Measurements from ENCODE around the gene VASN. TPM values are rescaled to one million over a fixed set of nuclear protein-coding genes. Genes with fewer than 3 reads are reported as not detected.

The VASN gene
- total RNA-seq, 2 experiments from 2014 or later, result not detected

- no peak for DNase-seq (ENCODE audit: low spot score)
- Histone ChIP-seq H4K20me1 (ENCODE audit: insufficient read depth, low read length) (peaks cover 8% of the 10 kb centered on the region), H3K4me2 (ENCODE audit: low read length) (no peak overlapping the region), H3K9me2 (ENCODE audit: insufficient read depth, low read length) (no peaks in the 10 kb centered on the region), H3K36me3 (ENCODE audit: insufficient read depth, low read length) (peaks cover 42% of the 10 kb centered on the region), H2AFZ (ENCODE audit: low read length) (no peak overlapping the region), H3K4me3 (ENCODE audit: low read depth, low read length, poor library complexity, severe bottlenecking) (no peak overlapping the region), H3K9me3 (ENCODE audit: low read length) (no peaks in the 10 kb centered on the region), H3K27ac (ENCODE audit: low read depth, low read length, poor library complexity, severe bottlenecking) (no peak overlapping the region), H3K79me2 (ENCODE audit: insufficient read depth, low read depth, low read length) (peaks cover 24% of the 10 kb centered on the region), H3K4me1 (ENCODE audit: insufficient read depth, low read length, poor library complexity, severe bottlenecking) (peaks cover 30% of the 10 kb centered on the region)
- intact Hi-C loops (cut with micrococcal nuclease; ENCODE audit: unreplicated experiment), result loop anchor here (10.0 kb wide), 1 partner anchor 202 kb away; the partner anchor contains the start of gene UBALD1
- no peak for TF ChIP-seq EZH2phosphoT487 (IDR thresholded peaks at IDR 0.05; ENCODE audit: borderline replicate concordance, low read depth, low read length)
- TF ChIP-seq CTCF (conservative IDR thresholded peaks at IDR 0.05; ENCODE audit: low read length), result no peak
- ChIA-PET CTCF (ENCODE audit: unreplicated experiment) (interaction anchor here (1.2 kb wide), 1 partner anchor 10 kb away, joined by 7 read pairs; no protein-coding TSS in a partner anchor), POLR2A (interaction anchor here (0.6 kb wide), 1 partner anchor 17 kb away, joined by 3 read pairs; no protein-coding TSS in a partner anchor)
- no TSS peak for BruUV-seq (replicated peaks)
These were observed 41.2 kb downstream of the VASN start for GRCh38 chr16:4412854-4413253.

- ChIA-PET CTCF (ENCODE audit: unreplicated experiment) (interaction anchor here (0.5 kb wide), 1 partner anchor 1369 kb away, joined by 3 read pairs; no protein-coding TSS in a partner anchor), POLR2A (interaction anchor here (0.5 kb wide), 1 partner anchor 400 kb away, joined by 3 read pairs; no protein-coding TSS in a partner anchor)
- Histone ChIP-seq H3K4me1 (ENCODE audit: insufficient read depth, low read length, poor library complexity, severe bottlenecking) (peaks cover 30% of the 10 kb centered on the region), H2AFZ (ENCODE audit: low read length) (no peak overlapping the region), H3K36me3 (ENCODE audit: insufficient read depth, low read length) (peaks cover 29% of the 10 kb centered on the region), H3K79me2 (ENCODE audit: insufficient read depth, low read depth, low read length) (peaks cover 24% of the 10 kb centered on the region), H4K20me1 (ENCODE audit: insufficient read depth, low read length) (peaks cover 8% of the 10 kb centered on the region), H3K4me3 (ENCODE audit: low read depth, low read length, poor library complexity, severe bottlenecking) (peak overlapping the region; percentile 98), H3K4me2 (ENCODE audit: low read length) (peak overlapping the region; percentile 99), H3K9me2 (ENCODE audit: insufficient read depth, low read length) (no peaks in the 10 kb centered on the region), H3K9me3 (ENCODE audit: low read length) (no peaks in the 10 kb centered on the region), H3K27ac (ENCODE audit: low read depth, low read length, poor library complexity, severe bottlenecking) (peak overlapping the region; percentile 75)
- peak; percentile 59 for DNase-seq (ENCODE audit: low spot score)
- intact Hi-C loops (cut with micrococcal nuclease; ENCODE audit: unreplicated experiment), result loop anchor here (10.0 kb wide), 1 partner anchor 200 kb away; the partner anchor contains the start of gene UBALD1
- no TSS peak for BruUV-seq (replicated peaks)
- TF ChIP-seq EZH2phosphoT487 (IDR thresholded peaks at IDR 0.05; ENCODE audit: borderline replicate concordance, low read depth, low read length) (no peak), CTCF (conservative IDR thresholded peaks at IDR 0.05; ENCODE audit: low read length) (no peak)
These were observed 42.7 kb downstream of the VASN start for GRCh38 chr16:4414187-4414917.
